Measurements from ENCODE around the gene A2M.

Gene A2M

GRCh38 chr12:9120487-9121184 lies 4.9 kb upstream of the A2M start:
- DNase-seq = no peak

GRCh38 chr12:9118158-9118557 lies 2.4 kb upstream of the A2M start:
- no peak for DNase-seq

- DNase-seq = no peak
These were observed 773 bp downstream of the A2M start for GRCh38 chr12:9114946-9115345.

GRCh38 chr12:9113987-9114309 lies 1.8 kb downstream of the A2M start:
- no peak for DNase-seq

- DNase-seq = no peak
These were observed 2.3 kb downstream of the A2M start for GRCh38 chr12:9113296-9113986.

GRCh38 chr12:9112076-9112853 lies 3.5 kb downstream of the A2M start:
- DNase-seq = no peak

GRCh38 chr12:9111525-9111924 lies 4.2 kb downstream of the A2M start:
- DNase-seq = no peak

- DNase-seq = no peak
These were observed 5.8 kb downstream of the A2M start for GRCh38 chr12:9109737-9110491.

- DNase-seq = no peak
These were observed 6.6 kb downstream of the A2M start for GRCh38 chr12:9109213-9109522.

- no peak for DNase-seq
These were observed 7.1 kb downstream of the A2M start for GRCh38 chr12:9108504-9109212.

GRCh38 chr12:9107542-9107873 lies 8.2 kb downstream of the A2M start:
- DNase-seq = no peak

- DNase-seq = no peak
These were observed 8.8 kb downstream of the A2M start for GRCh38 chr12:9106610-9107541.

GRCh38 chr12:9106067-9106466 lies 9.7 kb downstream of the A2M start:
- no peak for DNase-seq

GRCh38 chr12:9104767-9105423 lies 10.8 kb downstream of the A2M start:
- no peak for DNase-seq

- DNase-seq = no peak
These were observed 11.6 kb downstream of the A2M start for GRCh38 chr12:9104087-9104486.

- DNase-seq = no peak
These were observed 12.5 kb downstream of the A2M start for GRCh38 chr12:9103050-9103849.

GRCh38 chr12:9101018-9101687 lies 14.6 kb downstream of the A2M start:
- DNase-seq = no peak

GRCh38 chr12:9099552-9100190 lies 16.0 kb downstream of the A2M start:
- no peak for DNase-seq

GRCh38 chr12:9098463-9099026 lies 17.2 kb downstream of the A2M start:
- no peak for DNase-seq
